Peyer's patch (tissue), 4 donors: ENCODE data around the gene TM4SF18.

ENCODE experiments used
- CTCF ChIP-seq, 6 experiments: fragments of 450-650 bp in 4 of 6; fragments of 200-600 bp in 2 of 6; sonication (generic) in 1 of 6; IDR thresholded peaks; one replicate each; pipeline ENCODE4 v1.5.1; 2017 to 2019; ENCODE audit warnings: antibody characterized with exemption in 6 of 6, mild to moderate bottlenecking in 3 of 6, moderate library complexity in 1 of 6
- POLR2A ChIP-seq, 2 donors: fragments of 450-650 bp; IDR thresholded peaks; one replicate each; pipeline ENCODE4 v1.5.1; 2017; ENCODE audit warnings: antibody characterized with exemption in 2 of 2, mild to moderate bottlenecking in 2 of 2, moderate library complexity in 2 of 2

DNA sequence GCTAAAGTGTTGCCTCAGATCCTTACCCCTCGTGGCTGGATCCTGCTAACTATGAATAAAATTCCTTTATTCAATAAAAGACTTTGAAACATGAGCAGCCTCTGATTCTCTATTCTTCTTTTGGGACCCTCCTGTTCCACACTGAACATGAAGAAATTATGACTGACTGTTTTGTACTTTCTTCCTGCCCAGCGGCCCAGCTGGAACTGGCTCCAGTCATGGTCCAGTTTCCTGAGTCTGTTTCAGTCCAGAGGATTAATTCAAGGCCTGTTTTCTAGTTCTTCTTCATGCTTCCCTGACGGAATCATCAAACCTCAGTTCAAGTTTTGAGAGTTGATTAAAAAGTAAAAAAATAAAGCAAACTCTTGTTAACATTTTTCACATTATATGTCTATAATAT, 59.2 kb downstream of the TM4SF18 start:
- no peak for TF ChIP-seq POLR2A (IDR thresholded peaks at IDR 0.05)
- TF ChIP-seq CTCF (IDR thresholded peaks at IDR 0.05) = no peak
